MM.1S (cell line): ENCODE results near the gene MARCHF6.

Experiments
- DNase-seq: peaks from one replicate; pipeline ENCODE4 v3.0.0-alpha.2; 2015
- H2AFZ ChIP-seq: fragments of 300-600 bp; sonication (generic); 2 replicates; pipeline ENCODE4 v1.6.0; 2016; ENCODE audit warnings: antibody characterized with exemption, low read length
- H3F3A ChIP-seq: fragments of 300-600 bp; sonication (generic); 2 replicates; pipeline ENCODE4 v1.6.1; 2016; ENCODE audit warnings: mild to moderate bottlenecking, antibody characterized with exemption, low read length, moderate library complexity, mixed read lengths; ENCODE audit not compliant: insufficient read depth
- H3K27ac ChIP-seq: fragments of 300-600 bp; sonication (generic); 2 replicates; pipeline ENCODE4 v1.5.1; 2016; ENCODE audit warnings: mild to moderate bottlenecking, low read length
- H3K27me3 ChIP-seq: fragments of 300-600 bp; sonication (generic); replicated peaks from 2 replicates; pipeline ENCODE4 v1.6.0; 2016; ENCODE audit warnings: low read length; ENCODE audit not compliant: insufficient read depth
- H3K36me3 ChIP-seq: fragments of 300-600 bp; sonication (generic); replicated peaks from 2 replicates; pipeline ENCODE4 v1.6.1; 2016; ENCODE audit warnings: mild to moderate bottlenecking, low read length, mixed read lengths; ENCODE audit not compliant: insufficient read depth
- H3K4me1 ChIP-seq: fragments of 300-600 bp; sonication (generic); 2 replicates; pipeline ENCODE4 v1.6.1; 2016; ENCODE audit warnings: low read length, mixed read lengths
- H3K4me2 ChIP-seq: fragments of 300-600 bp; sonication (generic); 2 replicates; pipeline ENCODE4 v1.6.0; 2016; ENCODE audit warnings: low read depth, low read length
- H3K4me3 ChIP-seq: fragments of 300-600 bp; sonication (generic); 2 replicates; pipeline ENCODE4 v1.5.1; 2016; ENCODE audit warnings: low read length, mixed read lengths
- H3K79me2 ChIP-seq: fragments of 300-600 bp; sonication (generic); 2 replicates; pipeline ENCODE4 v1.6.1; 2016; ENCODE audit warnings: mixed run types, low read length, mixed read lengths
- H3K9ac ChIP-seq: fragments of 300-600 bp; sonication (generic); 2 replicates; pipeline ENCODE4 v1.6.1; 2016; ENCODE audit warnings: low read length, mixed read lengths
- H3K9me2 ChIP-seq: fragments of 300-600 bp; sonication (generic); replicated peaks from 2 replicates; pipeline ENCODE4 v1.6.1; 2016; ENCODE audit warnings: mild to moderate bottlenecking, low read length, mixed read lengths; ENCODE audit not compliant: insufficient read depth
- H3K9me3 ChIP-seq: fragments of 300-600 bp; sonication (generic); replicated peaks from 2 replicates; pipeline ENCODE4 v1.6.1; 2016; ENCODE audit warnings: mild to moderate bottlenecking, low read length, mixed read lengths; ENCODE audit not compliant: insufficient read depth
- H4K20me1 ChIP-seq: fragments of 300-600 bp; sonication (generic); 2 replicates; pipeline ENCODE4 v1.6.1; 2016; ENCODE audit warnings: mild to moderate bottlenecking, low read length, moderate library complexity, mixed read lengths; ENCODE audit not compliant: insufficient read depth
- CTCF ChIP-seq: fragments of 300-600 bp; sonication (generic); IDR thresholded peaks from 2 replicates; pipeline ENCODE4 v1.5.1; 2016; ENCODE audit warnings: antibody characterized with exemption, low read length, mixed read lengths
- EZH2 ChIP-seq: fragments of 300-600 bp; sonication (generic); optimal IDR thresholded peaks from 2 replicates; pipeline ENCODE3; 2017; ENCODE audit warnings: low read depth, mild to moderate bottlenecking, antibody characterized with exemption, low read length, mixed read lengths
- EZH2phosphoT487 ChIP-seq: fragments of 300-600 bp; sonication (generic); IDR thresholded peaks from 2 replicates; pipeline ENCODE4 v1.6.1; 2018; ENCODE audit warnings: antibody characterized with exemption, low read length

MARCHF6 gene

GRCh38 chr5:10358999-10359398, 5.5 kb downstream of the MARCHF6 start:
- H3K4me1 ChIP-seq: peaks cover 16% of the 10 kb centered on the region; the same call in 1 of the 2 replicates
- DNase-seq: no peak

DNA sequence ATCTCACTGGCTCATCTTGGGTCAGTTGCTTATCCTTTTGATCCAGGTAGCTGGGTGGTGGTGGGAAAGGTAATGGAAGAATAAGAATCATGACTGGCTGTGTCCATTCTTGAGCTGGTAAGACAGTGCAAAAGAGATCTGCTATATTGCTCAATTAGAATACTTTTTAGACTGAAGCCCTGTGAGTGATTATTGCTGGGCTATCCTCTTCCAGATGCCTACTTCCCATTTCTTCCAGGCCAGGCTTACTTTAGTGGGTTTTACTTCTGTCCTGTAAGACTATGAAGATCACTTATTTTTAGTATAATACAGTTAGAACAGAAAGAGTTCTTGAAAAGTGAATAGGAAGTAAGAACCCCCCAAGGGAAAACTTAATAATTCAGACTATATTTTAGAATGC, 7.2 kb downstream of the MARCHF6 start:
- no peaks in the 10 kb centered on the region for H3K9me3 ChIP-seq
- peaks cover 14% of the 10 kb centered on the region; the same call in 1 of the 2 replicates for H3K4me1 ChIP-seq
- H3K27me3 ChIP-seq: no peaks in the 10 kb centered on the region
- TF ChIP-seq EZH2 (no peak), CTCF (no peak), EZH2phosphoT487 (no peak)
- H3K4me3 ChIP-seq: no peak overlapping the region
- no peak overlapping the region for H3K9ac ChIP-seq
- no peak overlapping the region for H3K4me2 ChIP-seq
- H3K9me2 ChIP-seq: no peaks in the 10 kb centered on the region
- no peak overlapping the region for H3K27ac ChIP-seq
- peaks cover 99% of the 10 kb centered on the region for H3K79me2 ChIP-seq
- H3F3A ChIP-seq: peaks cover 2% of the 10 kb centered on the region
- peaks cover 71% of the 10 kb centered on the region for H4K20me1 ChIP-seq
- no peaks in the 10 kb centered on the region; the same call in 1 of the 2 replicates for H3K36me3 ChIP-seq
- no peak overlapping the region for H2AFZ ChIP-seq
- DNase-seq: no peak

More at GRCh38 chr5:10358999-10359398, 5.5 kb downstream of the MARCHF6 start:
- no peaks in the 10 kb centered on the region for H3K9me2 ChIP-seq
- no peak overlapping the region for H2AFZ ChIP-seq
- H3K9ac ChIP-seq: no peak overlapping the region
- H3K9me3 ChIP-seq: no peaks in the 10 kb centered on the region
- no peak for TF ChIP-seq EZH2phosphoT487
- no peak overlapping the region for H3K4me3 ChIP-seq
- peaks cover 99% of the 10 kb centered on the region for H3K79me2 ChIP-seq
- H3K27me3 ChIP-seq: no peaks in the 10 kb centered on the region
- no peaks in the 10 kb centered on the region; the same call in 1 of the 2 replicates for H3K36me3 ChIP-seq
- no peak overlapping the region for H3K27ac ChIP-seq
- peaks cover 13% of the 10 kb centered on the region for H3F3A ChIP-seq
- peaks cover 63% of the 10 kb centered on the region for H4K20me1 ChIP-seq
- H3K4me2 ChIP-seq: no peak overlapping the region

- Histone ChIP-seq H3K4me2 (no peak overlapping the region), H3K9me2 (no peaks in the 10 kb centered on the region), H3K27me3 (no peaks in the 10 kb centered on the region), H3K4me3 (no peak overlapping the region), H3K27ac (no peak overlapping the region), H3F3A (no peaks in the 10 kb centered on the region), H2AFZ (no peak overlapping the region), H3K9me3 (no peaks in the 10 kb centered on the region), H3K79me2 (peaks cover 100% of the 10 kb centered on the region), H3K4me1 (0 out of 2 replicates have a peak, but pooled peaks cover 4% of the 10 kb centered on the region), H4K20me1 (peaks cover 79% of the 10 kb centered on the region), H3K9ac (no peak overlapping the region), H3K36me3 (no peaks in the 10 kb centered on the region; the same call in 1 of the 2 replicates)
- no peak for DNase-seq
- no peak for TF ChIP-seq EZH2phosphoT487
- TF ChIP-seq CTCF: no peak
- no peak for TF ChIP-seq EZH2
Measured at GRCh38 chr5:10363519-10364185, 10.2 kb downstream of the MARCHF6 start.

GRCh38 chr5:10364186-10364689, 10.7 kb downstream of the MARCHF6 start:
- no peaks in the 10 kb centered on the region for H3K9me3 ChIP-seq
- peaks cover 100% of the 10 kb centered on the region for H3K79me2 ChIP-seq
- no peak for TF ChIP-seq EZH2
- TF ChIP-seq EZH2phosphoT487: no peak
- TF ChIP-seq CTCF: peak; percentile 57
- H4K20me1 ChIP-seq: peaks cover 80% of the 10 kb centered on the region
- no peaks in the 10 kb centered on the region for H3K27me3 ChIP-seq
- no peaks in the 10 kb centered on the region for H3K9me2 ChIP-seq
- H3K4me2 ChIP-seq: no peak overlapping the region
- 0 out of 2 replicates have a peak, but pooled peaks cover 3% of the 10 kb centered on the region for H3F3A ChIP-seq
- DNase-seq: peak; percentile 44
- no peak overlapping the region for H3K27ac ChIP-seq
- H3K4me1 ChIP-seq: peaks cover 9% of the 10 kb centered on the region; the same call in 1 of the 2 replicates
- no peak overlapping the region for H2AFZ ChIP-seq
- H3K36me3 ChIP-seq: no peaks in the 10 kb centered on the region; the same call in 1 of the 2 replicates
- H3K4me3 ChIP-seq: no peak overlapping the region
- no peak overlapping the region for H3K9ac ChIP-seq
